Epithelial cell of proximal tubule (primary cell): ENCODE measurements around the gene ABHD16B. TPM values are rescaled to one million over a fixed set of nuclear protein-coding genes. Genes with fewer than 3 reads are reported as not detected.
"Not testable (repeated sequence)": the region's sequence is repeated elsewhere in the genome, so short reads cannot be mapped to it uniquely, and the experiment has no call there.

ENCODE experiments used
- DNase-seq: peaks from one replicate; pipeline ENCODE4 v3.0.0-alpha.2; 2011; ENCODE audit warnings: low read depth
- H3K4me3 ChIP-seq: 2 replicates; pipeline ENCODE4 v1.5.1; 2011; ENCODE audit warnings: low read depth, mild to moderate bottlenecking, low read length
- CTCF ChIP-seq: conservative IDR thresholded peaks from 2 replicates; pipeline ENCODE4 v1.5.1; 2012; ENCODE audit warnings: low read depth, mild to moderate bottlenecking, low read length
- total RNA-seq: library from RNA; depleted of rRNA; stranded (reverse); fragments of >200 nt; gene quantifications from 2 replicates; pipeline ENCODE4 v1.2.3, GENCODE V29; 2015

The ABHD16B gene
- total RNA-seq, 1 donor from 2014 or later: not detected

- DNase-seq: no peak
- no peak for TF ChIP-seq CTCF
- H3K4me3 ChIP-seq: no peak overlapping the region
Observed at GRCh38 chr20:63868264-63868663, 7.0 kb downstream of the ABHD16B start.

GRCh38 chr20:63873477-63873971 is 12.2 kb downstream of the ABHD16B start:
- no peak for TF ChIP-seq CTCF
- DNase-seq: no peak
- H3K4me3 ChIP-seq: no peak overlapping the region

GRCh38 chr20:63874241-63874640 is 12.9 kb downstream of the ABHD16B start:
- not testable (repeated sequence) for H3K4me3 ChIP-seq, DNase-seq

GRCh38 chr20:63876489-63877036 is 15.3 kb downstream of the ABHD16B start:
- H3K4me3 ChIP-seq: no peak overlapping the region
- TF ChIP-seq CTCF: no peak
- DNase-seq: no peak

GRCh38 chr20:63877755-63878470 is 16.6 kb downstream of the ABHD16B start:
- DNase-seq: no peak
- no peak overlapping the region for H3K4me3 ChIP-seq
- TF ChIP-seq CTCF: no peak

GRCh38 chr20:63878899-63879663 is 17.8 kb downstream of the ABHD16B start:
- no peak overlapping the region for H3K4me3 ChIP-seq
- no peak for DNase-seq
- TF ChIP-seq CTCF: no peak

GRCh38 chr20:63880901-63881300 is 19.6 kb downstream of the ABHD16B start:
- DNase-seq, H3K4me3 ChIP-seq: not testable (repeated sequence)
